GM18502 (cell line): ENCODE measurements around the gene LPIN3.

Source experiments
- ATAC-seq: cut with Tn5 transposase; IDR thresholded peaks from one replicate; pipeline ENCODE4 v1.9.1; 2021; ENCODE audit warnings: mild to moderate bottlenecking; ENCODE audit not compliant: unreplicated experiment, poor library complexity

Gene LPIN3

GRCh38 chr20:41386502-41387427 lies 46.1 kb downstream of the LPIN3 start:
- ATAC-seq = no peak

- no peak for ATAC-seq
Measured at GRCh38 chr20:41387444-41387851, 46.8 kb downstream of the LPIN3 start.

GRCh38 chr20:41390889-41391288 lies 50.3 kb downstream of the LPIN3 start:
- ATAC-seq = no peak

- ATAC-seq = no peak
Measured at GRCh38 chr20:41391587-41392001, 51.0 kb downstream of the LPIN3 start.

- ATAC-seq = no peak
Measured at GRCh38 chr20:41392295-41392694, 51.7 kb downstream of the LPIN3 start.

- ATAC-seq = no peak
Measured at GRCh38 chr20:41392871-41393704, 52.5 kb downstream of the LPIN3 start.

GRCh38 chr20:41393705-41394066 lies 53.1 kb downstream of the LPIN3 start:
- no peak for ATAC-seq

GRCh38 chr20:41394081-41394480 lies 53.5 kb downstream of the LPIN3 start:
- no peak for ATAC-seq

GRCh38 chr20:41394931-41395666 lies 54.5 kb downstream of the LPIN3 start:
- ATAC-seq = no peak

GRCh38 chr20:41395667-41396664 lies 55.3 kb downstream of the LPIN3 start:
- no peak for ATAC-seq

GRCh38 chr20:41398408-41398807 lies 57.8 kb downstream of the LPIN3 start:
- no peak for ATAC-seq

GRCh38 chr20:41403604-41404003 lies 63.0 kb downstream of the LPIN3 start:
- no peak for ATAC-seq

GRCh38 chr20:41405436-41405835 lies 64.8 kb downstream of the LPIN3 start:
- ATAC-seq = no peak

GRCh38 chr20:41406353-41406752 lies 65.7 kb downstream of the LPIN3 start:
- no peak for ATAC-seq

- ATAC-seq = no peak
Measured at GRCh38 chr20:41406896-41407444, 66.3 kb downstream of the LPIN3 start.

GRCh38 chr20:41407607-41408006 lies 67.0 kb downstream of the LPIN3 start:
- ATAC-seq = no peak

- ATAC-seq = peak; percentile 76
Measured at GRCh38 chr20:41408156-41408794, 67.7 kb downstream of the LPIN3 start.

GRCh38 chr20:41408986-41409385 lies 68.4 kb downstream of the LPIN3 start:
- ATAC-seq = no peak
